GM12878 (cell line): ENCODE data around the gene LSAMP.

Source experiments
- ASH2L ChIP-seq: fragments of 300-600, 200-600 bp; sonication (generic); IDR thresholded peaks from 2 replicates; pipeline ENCODE4 v1.6.1; 2017; ENCODE audit warnings: low read depth, mild to moderate bottlenecking, borderline replicate concordance
- CTCF ChIP-seq, 3 experiments: IDR thresholded peaks in 2 of 3; conservative IDR thresholded peaks in 1 of 3; 2 replicates each; pipeline ENCODE4 v1.5.1; 2011; ENCODE audit warnings: low read depth in 3 of 3, low read length in 3 of 3, mild to moderate bottlenecking in 3 of 3, control low read depth in 2 of 3, moderate library complexity in 2 of 3, inconsistent platforms in 1 of 3, mixed read lengths in 1 of 3; ENCODE audit not compliant: control insufficient read depth in 2 of 3, insufficient read depth in 1 of 3; ENCODE audit errors: extremely low read depth in 1 of 3
- EZH2 ChIP-seq: IDR thresholded peaks from 2 replicates; pipeline ENCODE4 v1.6.1; 2012; ENCODE audit warnings: low read depth, mild to moderate bottlenecking, control low read depth, inconsistent platforms, low read length, borderline replicate concordance; ENCODE audit not compliant: control insufficient read depth
- MEF2B ChIP-seq: fragments of 450-650 bp; IDR thresholded peaks from 2 replicates; pipeline ENCODE4 v1.6.1; 2018; ENCODE audit warnings: mild to moderate bottlenecking, moderate library complexity; ENCODE audit not compliant: partially characterized antibody, poor library complexity, severe bottlenecking
- MYB ChIP-seq: fragments of 150-350 bp; IDR thresholded peaks from 2 replicates; pipeline ENCODE4 v1.6.1; 2014; ENCODE audit warnings: mild to moderate bottlenecking, low read depth, low read length, borderline replicate concordance
- POLR2AphosphoS5 ChIP-seq: IDR thresholded peaks from 2 replicates; pipeline ENCODE4 v1.6.1; 2011; ENCODE audit warnings: mild to moderate bottlenecking, low read length, inconsistent platforms
- SIN3A ChIP-seq: IDR thresholded peaks from 2 replicates; pipeline ENCODE4 v1.6.1; 2012; ENCODE audit warnings: low read depth, low read length, improper control_type of control experiment
- TAF1 ChIP-seq: IDR thresholded peaks from 2 replicates; pipeline ENCODE4 v1.6.1; 2011; ENCODE audit warnings: mild to moderate bottlenecking, low read depth, low read length, borderline replicate concordance
- USF2 ChIP-seq: IDR thresholded peaks from 2 replicates; pipeline ENCODE4 v1.6.1; 2011; ENCODE audit warnings: low read depth, low read length, improper control_type of control experiment, borderline replicate concordance
- WRNIP1 ChIP-seq: IDR thresholded peaks from 2 replicates; pipeline ENCODE4 v1.6.1; 2011; ENCODE audit warnings: low read depth, low read length, improper control_type of control experiment, borderline replicate concordance
- ZNF274 ChIP-seq: IDR thresholded peaks from one replicate; pipeline ENCODE4 v1.8.0; 2011; ENCODE audit not compliant: insufficient read length, insufficient read depth

GRCh38 chr3:115932807-115933206, 512.5 kb downstream of the LSAMP start:
- no peak for TF ChIP-seq MEF2B
- no peak for TF ChIP-seq POLR2AphosphoS5
- TF ChIP-seq SIN3A = no peak
- no peak for TF ChIP-seq CTCF (IDR thresholded peaks at IDR 0.05 in 2 of 3, conservative IDR thresholded peaks at IDR 0.05 in 1 of 3; ENCODE audit: control insufficient read depth in 2 of 3, extremely low read depth in 1 of 3, insufficient read depth in 1 of 3, low read depth in 3 of 3, low read length in 3 of 3)
- no peak for TF ChIP-seq TAF1
- TF ChIP-seq ASH2L = no peak
- no peak for TF ChIP-seq EZH2
- no peak for TF ChIP-seq ZNF274
- TF ChIP-seq WRNIP1 = no peak
- TF ChIP-seq USF2 = no peak
- TF ChIP-seq MYB = no peak
